ENCODE measurements around the gene EXOC8. TPM values are rescaled to one million over a fixed set of nuclear protein-coding genes. Genes with fewer than 3 reads are reported as not detected.

The EXOC8 gene
- total and polyA plus RNA-seq, 9 of the 15 experiments (the other 6 are each of a cell fraction or from before 2014, with no cell fraction given) = 2.1 to 13.6 (median 7.2) TPM

GRCh38 chr1:231311720-231312431 is 25.8 kb downstream of the EXOC8 start:
- no peak for ATAC-seq

DNA sequence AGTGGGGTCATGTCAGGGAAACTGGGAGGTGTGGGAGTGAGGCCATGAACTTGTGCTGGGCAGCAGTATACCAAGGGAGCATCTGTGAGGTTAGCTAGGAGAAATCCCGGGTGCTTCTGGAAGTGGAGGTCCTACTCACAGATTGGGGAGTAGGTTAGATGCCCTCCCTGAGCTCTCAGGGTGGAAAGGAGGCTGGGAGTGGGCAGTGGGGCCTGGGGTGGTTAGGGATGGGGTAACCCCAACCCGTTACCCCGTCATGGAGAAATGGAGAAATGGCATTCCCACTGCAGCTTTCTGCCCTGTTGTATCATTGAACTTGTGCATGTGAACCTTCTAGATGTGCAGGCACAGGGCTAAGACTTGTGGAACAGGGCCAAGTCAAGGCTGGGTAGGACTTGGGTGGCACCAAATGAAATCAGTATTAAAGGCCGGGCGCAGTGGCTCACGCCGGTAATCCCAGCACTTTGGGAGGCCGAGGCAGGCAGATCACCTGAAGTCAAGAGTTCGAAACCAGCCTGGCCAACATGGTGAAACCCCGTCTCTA is 27.2 kb downstream of the EXOC8 start:
- H3K9me3 ChIP-seq (replicated peaks; ENCODE audit: control insufficient read depth, insufficient read depth, low read depth, low read length) = no peaks in the 10 kb centered on the region
- no peak overlapping the region for H2AFZ ChIP-seq (ENCODE audit: low read depth, low read length)
- WGBS (ENCODE audit: insufficient coverage, low coverage, missing lambda C conversion rate) = 14% methylated on average over 10 of the region's 10 CpGs
- POLR2A ChIA-PET = interaction anchor here (1.0 kb wide), 1 partner anchor 20 kb away, joined by 4 read pairs; no protein-coding TSS in a partner anchor
- H3K79me2 ChIP-seq (ENCODE audit: control insufficient read depth, insufficient read depth, low read length) = no peaks in the 10 kb centered on the region
- ATAC-seq = no peak
- intact Hi-C loops (cut with micrococcal nuclease) = no loop called here
- no peak for FAIRE-seq
- H3K36me3 ChIP-seq (ENCODE audit: control insufficient read depth, insufficient read depth, low read length) = no peaks in the 10 kb centered on the region
- H3K9ac ChIP-seq (ENCODE audit: insufficient read depth in 1 of 2, low read depth in 2 of 2, low read length in 2 of 2) = no peak overlapping the region
- no peak overlapping the region for H3K4me2 ChIP-seq (ENCODE audit: insufficient read depth, low read length)
- H3K4me1 ChIP-seq (replicated peaks in 1 of 2; ENCODE audit: control insufficient read depth in 2 of 2, insufficient read depth in 2 of 2, low read length in 2 of 2) = no peaks in the 10 kb centered on the region
- no peak overlapping the region for H3K27ac ChIP-seq (ENCODE audit: extremely low read depth, low read depth, low read length)
- BruUV-seq (replicated peaks) = no TSS peak
- in situ Hi-C loops (cut with MboI) = no loop called here
- H3K4me3 ChIP-seq = no peak overlapping the region
- no peak for DNase-seq (ENCODE audit: extremely low read depth in 1 of 4, low spot score in 3 of 4)
- peaks cover 8 to 12% of the 10 kb centered on the region in 2 experiments; a peak in 3 of 5 replicates for H3K27me3 ChIP-seq (ENCODE audit: control insufficient read depth in 2 of 2, insufficient read depth in 2 of 2, low read length in 2 of 2)
- CTCF ChIA-PET (ENCODE audit: low intra/inter-chr PET ratio) = no interaction called here
- no peaks in the 10 kb centered on the region for H4K20me1 ChIP-seq (replicated peaks; ENCODE audit: control insufficient read depth, insufficient read depth, low read length)
- no peaks in the 10 kb centered on the region for H3K9me1 ChIP-seq (ENCODE audit: control insufficient read depth, insufficient read depth, low read length)
- TF ChIP-seq ZBED1 (IDR thresholded peaks at IDR 0.05) (no peak), BCL6 (CRISPR knock-in tag; IDR thresholded peaks at IDR 0.05) (no peak), CLOCK (CRISPR knock-in tag; IDR thresholded peaks at IDR 0.05; ENCODE audit: borderline replicate concordance) (no peak), HEY1 (CRISPR knock-in tag; IDR thresholded peaks at IDR 0.05; ENCODE audit: borderline replicate concordance) (no peak), JUN (IDR thresholded peaks at IDR 0.05; ENCODE audit: borderline replicate concordance, low read depth, low read length) (no peak), JUN (CRISPR knock-in tag; IDR thresholded peaks at IDR 0.05; ENCODE audit: borderline replicate concordance) (no peak), ZNF121 (CRISPR knock-in tag; conservative IDR thresholded peaks at IDR 0.05) (no peak), CBX3 (IDR thresholded peaks at IDR 0.05; ENCODE audit: borderline replicate concordance in 1 of 2, low read length in 2 of 2) (no peak)
- TF ChIP-seq, protein P1, sequence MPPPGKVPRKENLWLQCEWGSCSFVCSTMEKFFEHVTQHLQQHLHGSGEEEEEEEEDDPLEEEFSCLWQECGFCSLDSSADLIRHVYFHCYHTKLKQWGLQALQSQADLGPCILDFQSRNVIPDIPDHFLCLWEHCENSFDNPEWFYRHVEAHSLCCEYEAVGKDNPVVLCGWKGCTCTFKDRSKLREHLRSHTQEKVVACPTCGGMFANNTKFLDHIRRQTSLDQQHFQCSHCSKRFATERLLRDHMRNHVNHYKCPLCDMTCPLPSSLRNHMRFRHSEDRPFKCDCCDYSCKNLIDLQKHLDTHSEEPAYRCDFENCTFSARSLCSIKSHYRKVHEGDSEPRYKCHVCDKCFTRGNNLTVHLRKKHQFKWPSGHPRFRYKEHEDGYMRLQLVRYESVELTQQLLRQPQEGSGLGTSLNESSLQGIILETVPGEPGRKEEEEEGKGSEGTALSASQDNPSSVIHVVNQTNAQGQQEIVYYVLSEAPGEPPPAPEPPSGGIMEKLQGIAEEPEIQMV (tag; conservative IDR thresholded peaks at IDR 0.05; ENCODE audit: low read depth) = no peak

More at GRCh38 chr1:231311720-231312431, 25.8 kb downstream of the EXOC8 start:
- no peak overlapping the region for H3K4me3 ChIP-seq
- no peaks in the 10 kb centered on the region for H3K9me1 ChIP-seq (ENCODE audit: control insufficient read depth, insufficient read depth, low read length)
- WGBS (ENCODE audit: insufficient coverage, low coverage, missing lambda C conversion rate) = 5% methylated on average over 8 of the region's 8 CpGs
- H3K4me1 ChIP-seq (replicated peaks in 1 of 2; ENCODE audit: control insufficient read depth in 2 of 2, insufficient read depth in 2 of 2, low read length in 2 of 2) = no peaks in the 10 kb centered on the region
- FAIRE-seq (no peak), DNase-seq (ENCODE audit: extremely low read depth in 1 of 4, low spot score in 3 of 4) (no peak)
- no peaks in the 10 kb centered on the region for H3K79me2 ChIP-seq (ENCODE audit: control insufficient read depth, insufficient read depth, low read length)
- H3K27me3 ChIP-seq (ENCODE audit: control insufficient read depth in 2 of 2, insufficient read depth in 2 of 2, low read length in 2 of 2) = peaks cover 8 to 12% of the 10 kb centered on the region in 2 experiments; a peak in 3 of 5 replicates
- no TSS peak for BruUV-seq (replicated peaks)
- no peak overlapping the region for H2AFZ ChIP-seq (ENCODE audit: low read depth, low read length)
- H3K9ac ChIP-seq (ENCODE audit: insufficient read depth in 1 of 2, low read depth in 2 of 2, low read length in 2 of 2) = no peak overlapping the region
- CTCF ChIA-PET (ENCODE audit: low intra/inter-chr PET ratio) = no interaction called here
- POLR2A ChIA-PET = interaction anchor here (0.5 to 1.5 kb wide), 3 partner anchors 34 to 288 kb away, joined by 3 to 4 read pairs (median 3); no protein-coding TSS in a partner anchor
- TF ChIP-seq ZNF253 (CRISPR knock-in tag; conservative IDR thresholded peaks at IDR 0.05) = no peak
- TF ChIP-seq ZNF785 (CRISPR knock-in tag; IDR thresholded peaks at IDR 0.05) = no peak
- H3K27ac ChIP-seq (ENCODE audit: extremely low read depth, low read depth, low read length) = no peak overlapping the region
- H3K9me3 ChIP-seq (replicated peaks; ENCODE audit: control insufficient read depth, insufficient read depth, low read depth, low read length) = no peaks in the 10 kb centered on the region
- no peaks in the 10 kb centered on the region for H4K20me1 ChIP-seq (replicated peaks; ENCODE audit: control insufficient read depth, insufficient read depth, low read length)
- in situ Hi-C loops (cut with MboI) = no loop called here
- H3K4me2 ChIP-seq (ENCODE audit: insufficient read depth, low read length) = no peak overlapping the region
- no peaks in the 10 kb centered on the region for H3K36me3 ChIP-seq (ENCODE audit: control insufficient read depth, insufficient read depth, low read length)
- intact Hi-C loops (cut with micrococcal nuclease) = no loop called here
